ENCODE data around the gene TMC4.
"Not testable (repeated sequence)": the region's sequence is repeated elsewhere in the genome, so short reads cannot be mapped to it uniquely, and the experiment has no call there.

Gene TMC4

DNA sequence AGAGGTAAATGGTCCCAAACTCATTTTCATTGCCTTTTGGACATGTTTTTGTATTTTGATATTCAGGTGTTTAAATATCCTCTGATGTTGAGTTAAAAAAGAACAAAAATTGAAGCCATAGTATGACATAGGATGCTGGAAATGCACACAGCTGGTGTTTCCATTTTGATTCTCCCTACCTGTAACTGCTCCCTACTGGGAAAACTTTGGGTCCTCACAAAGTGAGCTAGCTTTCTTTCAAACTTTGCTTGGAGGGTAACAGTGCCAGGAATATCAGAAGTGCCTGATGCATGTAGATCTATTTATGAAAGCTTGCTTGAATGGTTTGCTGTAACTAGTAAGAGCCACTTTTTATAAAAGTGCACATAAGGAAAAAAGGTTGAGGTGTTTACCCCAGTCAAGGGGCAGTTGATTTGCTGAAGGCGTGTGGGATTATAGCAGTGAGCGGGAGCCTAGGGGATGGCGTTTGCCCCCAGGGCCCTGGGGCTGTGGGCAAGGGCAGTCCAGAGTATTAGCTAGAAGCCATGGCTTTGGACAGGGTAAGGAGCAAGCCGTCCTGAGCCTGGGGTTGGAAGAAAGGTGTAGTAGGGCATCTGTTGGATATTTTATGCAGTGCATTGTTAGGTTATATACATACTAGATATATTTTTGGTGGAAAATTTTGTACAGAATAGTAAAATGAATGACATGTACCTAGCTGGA lies 32.0 kb upstream of the TMC4 start:
- DNase-seq (ENCODE audit: low read depth, low spot score) = no peak

DNA sequence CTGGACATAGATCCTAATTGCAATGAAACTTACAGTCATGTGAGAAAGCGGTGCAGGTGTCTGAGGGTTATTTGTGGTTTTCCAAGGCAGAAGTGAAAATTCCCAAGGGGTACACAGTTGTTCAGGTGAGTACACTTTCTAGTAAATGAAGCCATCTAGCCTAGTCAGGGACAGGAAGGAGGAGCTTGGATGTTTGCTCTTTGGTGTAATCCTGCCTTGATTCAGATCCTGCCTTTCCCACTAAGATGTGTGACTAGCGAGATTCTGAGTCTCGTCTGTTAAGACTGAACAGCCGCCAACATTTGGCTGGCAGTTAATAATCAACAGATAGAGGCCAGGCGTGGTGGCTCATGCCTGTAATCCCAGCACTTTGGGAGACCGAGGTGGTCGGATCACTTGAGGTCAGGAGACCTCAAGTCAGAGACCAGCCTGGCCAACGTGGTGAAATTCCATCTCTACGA lies 30.2 kb upstream of the TMC4 start:
- no peak for DNase-seq (ENCODE audit: low read depth, low spot score)

DNA sequence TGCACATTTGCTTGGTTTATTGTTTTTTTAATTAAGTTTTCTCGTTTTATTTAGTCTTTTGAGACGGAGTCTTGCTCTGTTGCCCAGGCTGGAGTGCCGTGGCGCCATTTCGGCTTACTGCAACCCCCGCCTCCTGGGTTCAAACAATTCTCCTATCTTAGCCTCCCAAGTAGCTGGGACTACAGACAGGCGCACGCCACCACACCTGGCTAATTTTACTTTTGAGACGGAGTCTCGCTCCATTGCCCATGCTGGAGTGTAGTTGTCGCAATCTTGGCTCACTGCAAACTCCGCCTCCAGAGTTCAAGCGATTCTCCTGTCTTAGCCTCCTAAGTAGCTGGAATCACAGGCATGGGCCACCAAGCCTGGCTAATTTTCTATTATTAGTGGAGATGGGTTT lies 29.0 kb upstream of the TMC4 start:
- no peak for DNase-seq (ENCODE audit: low read depth, low spot score)

DNA sequence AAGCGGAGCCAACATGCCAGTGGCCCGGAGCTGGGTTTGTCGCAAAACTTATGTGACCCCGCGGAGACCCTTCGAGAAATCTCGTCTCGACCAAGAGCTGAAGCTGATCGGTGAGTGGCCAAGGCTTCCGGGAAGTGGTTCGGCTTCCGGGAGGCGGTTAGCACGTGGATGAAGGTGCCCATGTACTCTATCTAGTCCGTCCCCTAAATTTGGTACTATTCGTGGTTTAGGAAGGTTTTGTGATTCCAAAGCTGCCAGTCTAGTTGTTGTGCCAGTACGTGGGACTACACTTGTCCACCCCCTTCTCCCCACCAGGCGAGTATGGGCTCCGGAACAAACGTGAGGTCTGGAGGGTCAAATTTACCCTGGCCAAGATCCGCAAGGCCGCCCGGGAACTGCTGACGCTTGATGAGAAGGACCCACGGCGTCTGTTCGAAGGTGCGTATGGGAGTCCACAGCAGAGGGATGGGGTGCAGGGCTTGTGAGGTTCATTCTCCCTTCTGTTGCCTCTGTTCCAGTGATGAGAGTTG lies 28.3 kb upstream of the TMC4 start:
- DNase-seq (ENCODE audit: low read depth, low spot score) = no peak

DNA sequence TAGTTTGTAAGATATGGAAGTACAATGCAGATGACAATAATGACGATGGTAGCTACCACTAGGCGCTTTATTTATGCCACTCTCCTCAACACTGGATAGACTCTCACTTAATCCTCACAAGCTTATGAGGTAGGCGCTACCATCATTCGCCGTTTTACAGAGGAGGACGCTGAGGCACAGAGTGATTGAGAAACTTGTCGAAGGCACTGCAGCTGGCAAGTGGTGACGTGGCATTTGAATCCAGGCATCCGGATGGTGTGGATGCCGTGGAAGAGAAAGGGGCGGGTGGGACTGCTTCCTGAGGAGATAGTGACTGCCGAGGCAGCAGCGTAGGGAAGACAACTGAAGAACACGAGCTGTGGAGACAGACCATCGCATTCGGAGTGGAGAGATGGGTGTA lies 26.4 kb upstream of the TMC4 start:
- DNase-seq (ENCODE audit: low read depth, low spot score) = no peak

DNA sequence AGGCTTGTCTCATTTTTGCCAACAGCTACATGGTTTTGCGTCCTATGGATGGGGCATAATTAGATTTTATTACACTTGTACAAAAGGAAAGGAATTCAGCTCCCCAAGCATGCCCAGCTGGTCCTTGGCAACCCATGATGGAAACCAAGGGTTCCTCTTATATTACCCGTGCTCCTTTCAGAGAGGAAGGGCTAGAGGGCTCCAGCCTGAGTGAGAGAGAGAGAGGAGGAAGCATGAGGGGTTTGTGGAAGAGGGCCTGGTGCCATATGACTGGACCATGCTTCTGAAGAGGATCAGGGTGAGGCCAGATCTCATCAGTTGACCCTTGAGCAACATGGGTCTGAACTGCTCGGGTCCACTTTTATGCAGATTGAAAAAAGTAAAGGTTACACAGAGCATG lies 24.2 kb upstream of the TMC4 start:
- DNase-seq (ENCODE audit: low read depth, low spot score) = no peak

DNA sequence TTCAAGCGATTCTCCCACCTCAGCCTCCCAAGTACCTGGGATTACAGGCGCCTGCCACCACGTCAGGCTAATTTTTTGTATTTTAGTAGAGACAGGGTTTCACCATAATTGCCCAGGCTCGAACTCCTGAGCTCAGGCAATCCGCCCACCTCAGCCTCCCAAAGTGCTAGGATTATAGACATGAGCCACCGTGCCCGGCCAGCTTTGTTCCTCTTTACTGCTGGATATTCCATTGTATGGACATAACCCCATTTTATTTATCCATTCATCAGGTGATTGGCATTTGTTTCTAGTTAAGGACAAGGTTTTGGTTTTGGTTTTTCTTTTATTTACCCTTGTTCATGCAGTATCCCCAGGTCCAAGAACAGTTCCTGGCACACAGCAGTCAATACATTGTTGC lies 23.6 kb upstream of the TMC4 start:
- no peak for DNase-seq (ENCODE audit: low read depth, low spot score)

DNA sequence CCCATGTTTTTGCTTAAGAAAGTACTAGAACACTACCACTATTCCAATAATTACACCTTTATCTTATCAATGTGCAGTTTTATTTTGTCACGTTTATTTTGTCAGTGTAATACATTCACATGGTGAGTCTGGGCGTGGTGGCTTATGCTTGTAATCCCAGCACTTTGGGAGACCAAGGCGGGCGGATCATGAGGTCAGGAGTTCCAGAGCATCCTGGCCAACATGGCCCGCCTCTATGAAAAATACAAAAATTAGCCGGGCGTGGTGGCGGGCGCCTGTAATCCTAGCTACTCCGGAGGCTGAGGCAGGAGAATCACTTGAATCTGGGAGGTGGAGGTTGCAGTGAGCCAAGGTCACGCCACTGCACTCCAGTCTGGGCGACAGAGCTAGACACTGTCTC lies 21.5 kb upstream of the TMC4 start:
- DNase-seq (ENCODE audit: low read depth, low spot score) = not testable (repeated sequence)

DNA sequence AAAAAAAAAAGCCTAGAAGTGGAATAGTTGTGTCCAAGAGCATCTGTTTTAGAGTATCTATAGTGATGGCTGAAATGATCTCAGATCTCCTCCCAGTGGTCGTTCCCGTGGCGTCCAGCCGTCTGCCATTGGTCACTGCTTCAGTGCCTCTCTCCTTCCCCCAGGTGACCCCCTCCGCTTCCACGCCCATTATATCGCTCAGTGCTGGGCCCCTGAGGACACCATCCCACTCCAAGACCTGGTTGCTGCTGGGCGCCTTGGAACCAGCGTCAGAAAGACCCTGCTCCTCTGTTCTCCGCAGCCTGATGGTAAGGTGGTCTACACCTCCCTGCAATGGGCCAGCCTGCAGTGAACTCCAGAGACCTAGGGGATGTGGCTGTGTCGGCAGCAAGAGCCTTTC lies 20.1 kb upstream of the TMC4 start:
- no peak for DNase-seq (ENCODE audit: low read depth, low spot score)

DNA sequence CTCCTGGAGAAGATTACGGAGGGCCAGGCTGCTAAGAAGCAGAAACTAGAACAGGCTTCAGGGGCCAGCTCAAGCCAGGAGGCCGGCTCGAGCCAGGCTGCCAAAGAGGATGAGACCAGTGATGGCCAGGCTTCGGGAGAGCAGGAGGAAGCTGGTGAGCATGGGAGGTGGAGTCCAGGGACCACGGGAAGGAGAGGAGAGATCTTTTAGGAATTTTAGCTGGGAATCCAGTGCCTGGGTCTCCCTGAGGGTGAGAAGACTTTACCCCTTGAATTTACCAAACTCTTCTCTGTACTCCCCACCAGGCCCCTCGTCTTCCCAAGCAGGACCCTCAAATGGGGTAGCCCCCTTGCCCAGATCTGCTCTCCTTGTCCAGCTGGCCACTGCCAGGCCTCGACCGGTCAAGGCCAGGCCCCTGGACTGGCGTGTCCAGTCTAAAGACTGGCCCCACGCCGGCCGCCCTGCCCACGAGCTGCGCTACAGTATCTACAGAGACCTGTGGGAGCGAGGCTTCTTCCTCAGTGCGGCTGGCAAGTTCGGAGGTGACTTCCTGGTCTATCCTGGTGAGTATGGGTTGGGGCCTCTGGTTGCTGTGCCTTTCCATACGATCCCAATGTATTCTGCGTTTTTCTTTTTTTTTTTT lies 19.0 kb upstream of the TMC4 start:
- DNase-seq (ENCODE audit: low read depth, low spot score) = no peak

DNA sequence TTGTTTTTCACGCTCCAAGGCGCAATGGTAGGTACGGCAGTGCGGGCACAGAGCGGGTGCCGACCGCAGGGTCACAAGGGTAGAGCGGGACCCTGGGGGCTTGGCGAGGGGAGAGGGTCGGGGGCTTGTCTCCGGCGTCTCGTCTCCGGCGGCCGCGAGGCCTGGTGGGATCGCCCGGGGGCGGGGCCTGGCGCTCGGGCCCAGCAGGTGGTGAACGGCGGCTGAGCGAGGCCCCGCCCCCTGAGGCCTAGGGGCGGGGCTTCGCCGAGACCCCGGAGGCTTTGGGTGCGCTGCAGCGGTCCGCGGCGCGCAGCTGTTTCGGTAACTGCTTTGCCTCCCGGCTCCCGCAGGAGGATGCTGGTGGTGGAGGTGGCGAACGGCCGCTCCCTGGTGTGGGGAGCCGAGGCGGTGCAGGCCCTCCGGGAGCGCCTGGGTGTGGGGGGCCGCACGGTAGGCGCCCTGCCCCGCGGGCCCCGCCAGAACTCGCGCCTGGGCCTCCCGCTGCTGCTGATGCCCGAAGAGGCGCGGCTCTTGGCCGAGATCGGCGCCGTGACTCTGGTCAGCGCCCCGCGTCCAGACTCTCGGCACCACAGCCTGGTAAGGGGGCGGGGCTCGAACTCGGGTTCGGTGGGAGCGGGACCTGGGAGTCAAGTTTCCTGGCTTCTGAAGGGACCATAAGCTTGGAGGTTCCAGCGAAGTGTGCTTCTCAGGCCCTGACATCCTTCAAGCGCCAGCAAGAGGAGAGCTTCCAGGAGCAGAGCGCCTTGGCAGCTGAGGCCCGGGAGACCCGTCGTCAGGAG lies 18.3 kb upstream of the TMC4 start, which contains the start of gene TSEN34:
TSS of gene TSEN34 (plus strand) at position 298 of the 800 bp plus-strand sequence. CDS start at position 355, 57 bp downstream.
- DNase-seq (ENCODE audit: low read depth, low spot score) = peak; percentile 95

DNA sequence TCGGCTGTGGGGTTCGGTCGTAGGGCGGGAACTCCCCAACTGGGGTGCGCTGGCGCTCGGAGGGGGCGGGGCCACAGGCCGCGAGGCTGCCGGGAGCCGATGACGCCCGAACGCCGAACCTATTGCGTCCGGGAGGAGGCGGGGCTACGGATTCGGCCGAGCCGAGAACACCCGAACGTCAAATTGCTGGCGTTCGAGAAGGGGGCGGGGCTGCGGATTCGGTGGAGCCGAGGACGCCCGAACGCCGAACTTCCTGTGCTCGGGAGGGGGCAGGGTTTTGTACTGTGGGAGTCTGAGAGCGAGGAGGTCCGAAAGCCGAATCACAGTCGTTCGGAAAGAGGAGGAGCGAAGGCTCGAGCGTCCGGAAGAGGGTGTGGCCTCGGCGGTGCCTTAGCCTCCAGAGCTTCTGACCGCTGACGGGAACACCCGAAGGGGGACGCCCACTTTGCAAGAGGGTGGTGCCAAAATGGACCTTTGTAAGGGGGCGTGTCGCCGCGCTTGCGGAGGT lies 17.6 kb upstream of the TMC4 start:
- DNase-seq (ENCODE audit: low read depth, low spot score) = peak; percentile 100

DNA sequence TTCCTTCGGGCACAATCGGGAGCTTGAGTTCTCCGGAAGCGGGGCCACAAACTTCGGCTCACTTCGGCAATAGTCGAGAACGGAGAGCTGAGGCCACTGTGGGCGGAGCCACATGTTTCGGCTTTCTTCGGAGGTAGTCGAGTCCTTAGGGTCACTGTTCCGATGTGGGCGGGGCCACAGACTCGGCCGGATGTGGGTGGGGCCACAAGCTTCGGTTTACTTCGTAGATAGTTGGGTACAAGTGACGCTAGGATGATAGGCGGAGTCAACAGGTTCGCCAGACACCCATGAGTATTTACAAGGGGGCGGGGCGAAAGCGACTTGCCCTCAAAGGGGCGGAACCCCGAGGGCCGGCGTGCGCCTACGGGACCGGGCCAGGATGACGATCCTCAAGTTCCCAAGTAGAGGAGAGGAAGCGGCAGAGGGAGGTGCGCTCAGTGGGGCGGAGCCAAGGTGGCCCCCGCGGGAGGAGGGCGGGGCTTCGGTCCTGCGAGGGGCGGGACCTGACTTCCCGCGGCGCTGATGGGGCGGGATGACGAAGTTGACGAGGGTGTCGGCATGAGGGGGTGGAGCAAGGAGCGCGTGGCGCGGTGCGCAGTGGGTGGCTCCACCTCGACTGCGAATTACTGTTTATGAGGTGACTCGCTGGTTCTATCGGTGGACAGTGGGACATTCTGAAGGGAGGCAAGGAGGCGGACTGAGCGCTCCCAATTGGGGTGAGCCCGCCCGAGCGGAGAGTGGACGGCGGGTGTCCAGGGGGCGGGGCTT lies 17.0 kb upstream of the TMC4 start:
- peak; percentile 100 for DNase-seq (ENCODE audit: low read depth, low spot score)

DNA sequence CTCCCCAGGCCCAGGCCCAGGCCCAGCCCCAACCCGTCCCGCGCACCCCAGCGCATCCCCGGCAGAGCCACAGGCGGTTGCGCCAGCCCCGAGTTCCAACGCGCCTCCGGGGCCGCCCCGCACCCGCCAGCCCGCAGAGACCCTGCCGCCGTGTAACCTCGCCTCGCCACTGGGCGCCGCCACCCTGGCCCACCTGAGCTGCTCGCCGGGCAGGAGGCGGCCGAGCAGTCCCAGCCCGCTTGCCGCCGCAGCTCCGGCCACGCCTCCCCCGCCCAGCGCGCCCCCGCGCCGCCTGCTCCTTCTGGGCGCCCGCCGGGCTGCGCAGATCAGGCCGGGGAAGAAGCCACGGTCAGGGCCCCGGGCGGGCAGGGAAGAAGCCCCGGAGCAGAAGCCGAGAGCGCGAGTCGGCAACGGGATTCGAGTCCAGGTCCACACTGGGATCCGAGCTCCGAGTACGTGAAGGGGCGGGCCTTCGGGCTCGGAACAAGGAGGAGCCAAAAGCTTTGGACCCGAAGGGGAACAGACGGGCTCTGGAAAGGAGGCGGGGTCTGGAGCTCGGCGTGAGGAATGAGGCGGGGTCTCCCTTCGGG lies 16.3 kb upstream of the TMC4 start, which contains the start of gene MBOAT7:
TSS of gene MBOAT7 (minus strand) at position 436 of the 590 bp plus-strand sequence. CDS start 1,072 bp downstream, outside the sequence.
- no peak for DNase-seq (ENCODE audit: low read depth, low spot score)

DNA sequence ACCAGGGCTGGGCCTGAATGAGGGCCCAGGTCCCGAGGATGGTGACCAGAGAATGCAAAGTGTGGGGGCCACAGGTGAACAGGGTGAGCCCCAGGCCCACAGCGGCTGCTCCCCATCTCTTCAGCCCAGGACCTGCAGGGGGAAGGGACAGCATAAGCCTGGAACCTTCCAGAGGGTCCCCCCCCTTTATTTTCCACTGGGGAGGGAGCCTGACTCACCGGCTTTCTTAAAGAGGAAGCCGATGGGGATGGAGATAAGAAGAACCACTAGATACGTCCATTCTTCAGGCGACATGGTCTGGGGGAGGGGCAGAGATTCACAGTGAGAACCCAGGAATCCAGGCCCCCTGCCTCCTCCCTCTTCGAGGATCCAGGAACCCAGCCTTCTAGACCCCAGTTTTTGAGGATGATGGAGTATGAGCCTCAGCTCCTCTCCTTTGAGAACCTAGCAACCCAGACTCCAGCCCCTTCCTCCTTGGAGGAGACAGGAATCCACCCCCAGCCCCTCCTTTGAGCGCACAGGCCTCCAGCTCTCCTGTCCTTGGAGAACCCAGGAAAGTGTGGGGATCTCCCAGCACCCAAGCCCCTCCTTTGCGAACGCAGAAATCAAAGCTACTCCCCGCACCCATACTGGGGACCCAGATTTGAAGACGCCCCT lies 15.4 kb upstream of the TMC4 start:
- DNase-seq (ENCODE audit: low read depth, low spot score) = peak; percentile 63

DNA sequence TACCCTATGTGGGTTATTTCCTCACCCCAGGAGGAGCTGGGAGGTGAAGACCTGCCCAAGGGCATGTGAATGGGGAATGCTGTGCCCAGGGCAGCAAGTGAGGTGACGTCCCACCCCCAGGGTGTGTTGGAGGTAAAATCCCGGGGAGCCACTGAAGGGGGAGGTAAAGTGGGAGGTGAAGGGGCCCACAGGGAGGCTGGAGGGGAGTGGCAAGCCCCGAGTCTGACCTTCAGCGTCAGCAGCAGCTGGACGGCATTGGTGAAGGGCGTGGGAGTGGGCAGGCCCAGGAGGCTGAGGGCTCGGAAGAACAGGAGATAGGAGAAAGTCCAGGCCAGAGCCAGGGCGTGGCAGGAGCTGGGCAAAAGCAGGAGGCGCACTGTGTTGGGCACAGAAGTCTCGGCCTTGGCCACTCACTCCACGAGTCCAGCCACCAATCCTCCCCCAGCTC lies 14.0 kb upstream of the TMC4 start:
- no peak for DNase-seq (ENCODE audit: low read depth, low spot score)

DNA sequence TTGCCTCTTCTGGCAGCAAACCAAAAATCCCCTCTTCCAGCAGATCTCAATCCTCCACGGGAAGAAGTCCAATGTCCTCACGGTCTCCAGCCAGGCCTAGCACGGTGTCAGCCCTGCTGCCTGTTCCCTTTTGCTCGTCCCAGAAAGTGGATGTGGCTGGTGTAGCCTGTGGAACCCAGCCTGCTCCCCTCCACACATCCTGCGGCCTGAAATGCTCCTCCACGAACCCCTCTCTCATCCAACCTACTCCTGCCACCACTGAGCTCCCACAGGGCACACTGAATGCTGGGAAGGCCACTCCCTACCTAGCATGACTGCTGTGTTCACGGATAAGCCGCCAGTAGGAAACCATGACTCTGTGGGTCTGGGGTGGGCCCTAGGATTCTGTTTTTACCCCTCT lies 13.4 kb upstream of the TMC4 start:
- DNase-seq (ENCODE audit: low read depth, low spot score) = no peak

DNA sequence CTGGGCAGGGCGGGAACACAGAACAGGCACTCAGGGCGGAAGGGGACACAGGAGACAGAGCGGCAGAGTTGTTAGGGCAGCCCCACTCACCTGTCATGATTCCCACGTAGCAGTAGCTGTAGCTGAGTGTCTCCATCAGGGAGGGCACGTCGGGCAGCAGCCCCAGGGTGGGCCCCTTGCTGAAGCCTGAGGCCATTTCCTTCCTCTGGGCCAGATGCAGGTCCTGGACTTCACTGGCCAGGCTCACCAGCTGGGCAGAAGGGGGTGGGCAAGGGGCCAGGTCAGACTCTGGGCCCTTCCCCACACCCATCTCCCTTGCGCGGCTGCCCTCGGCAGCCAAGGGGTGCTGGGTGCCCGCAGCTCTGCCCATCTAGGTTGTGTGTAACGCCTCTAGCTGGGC lies 10.5 kb upstream of the TMC4 start:
- no peak for DNase-seq (ENCODE audit: low read depth, low spot score)

DNA sequence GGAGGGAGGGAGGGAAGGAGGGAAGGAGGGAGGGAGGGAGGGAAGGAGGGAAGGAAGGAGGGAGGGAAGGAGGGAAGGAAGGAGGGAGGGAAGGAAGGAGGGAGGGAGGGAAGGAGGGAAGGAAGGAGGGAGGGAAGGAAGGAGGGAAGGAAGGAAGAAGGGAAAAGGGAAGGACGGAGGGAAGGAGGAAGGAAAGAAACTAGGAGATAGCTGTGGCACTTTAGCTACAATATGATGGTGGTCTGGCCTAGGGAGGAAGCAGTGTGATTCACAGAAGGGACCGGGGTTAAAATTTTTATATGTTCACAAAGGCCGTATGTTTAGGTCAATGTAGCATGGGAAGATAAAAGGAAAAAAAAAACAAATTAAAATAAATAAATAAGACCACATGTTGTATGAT lies 8.9 kb upstream of the TMC4 start:
- not testable (repeated sequence) for DNase-seq (ENCODE audit: low read depth, low spot score)

DNA sequence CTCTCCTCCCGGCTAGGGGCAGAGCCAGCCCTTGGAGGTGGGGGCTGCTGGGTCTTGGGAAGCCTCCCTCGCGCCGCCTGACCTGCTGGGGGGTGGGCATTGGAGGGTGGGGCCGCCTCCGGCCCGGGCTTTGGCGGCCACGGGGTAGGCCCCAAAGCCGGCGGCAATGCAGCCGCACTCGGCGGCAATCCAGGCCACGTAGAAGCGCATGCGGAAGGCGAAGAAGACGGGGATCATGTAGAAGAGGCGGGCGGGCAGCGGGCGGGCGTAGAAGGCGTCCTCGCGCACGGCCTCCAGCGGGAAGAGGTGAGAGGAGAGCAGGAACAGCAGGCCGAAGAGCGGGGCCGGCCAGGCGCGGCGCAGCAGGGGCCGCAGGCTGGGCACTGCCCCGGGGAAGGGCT lies 7.7 kb upstream of the TMC4 start:
- DNase-seq (ENCODE audit: low read depth, low spot score) = no peak
